HEK293 (cell line): ENCODE measurements around the gene MAPRE3.

Experiments used
- FEZF1 ChIP-seq: fragments of 450-650 bp; formaldehyde crosslinking; IDR thresholded peaks from 2 replicates; pipeline ENCODE4 v1.5.1; 2016; ENCODE audit warnings: missing biosample characterization, missing genetic modification characterization
- ZBTB1 ChIP-seq: fragments of 450-650 bp; formaldehyde crosslinking; IDR thresholded peaks from 2 replicates; pipeline ENCODE4 v1.5.1; 2016; ENCODE audit warnings: missing biosample characterization, missing genetic modification characterization
- ZNF19 ChIP-seq: fragments of 450-650 bp; formaldehyde crosslinking; IDR thresholded peaks from 2 replicates; pipeline ENCODE4; 2016; ENCODE audit warnings: missing biosample characterization, missing genetic modification characterization, low read depth
- ZNF223 ChIP-seq: fragments of 450-650 bp; formaldehyde crosslinking; IDR thresholded peaks from 2 replicates; pipeline ENCODE4 v1.5.1; 2016; ENCODE audit warnings: missing biosample characterization, missing genetic modification characterization
- ZNF248 ChIP-seq: fragments of 450-650 bp; formaldehyde crosslinking; IDR thresholded peaks from 2 replicates; pipeline ENCODE4 v1.5.1; 2017; ENCODE audit warnings: missing biosample characterization, missing genetic modification characterization
- ZNF423 ChIP-seq: fragments of 450-650 bp; formaldehyde crosslinking; IDR thresholded peaks from 2 replicates; pipeline ENCODE4 v1.5.1; 2016; ENCODE audit warnings: missing biosample characterization, missing genetic modification characterization
- ZNF433 ChIP-seq: fragments of 450-650 bp; formaldehyde crosslinking; IDR thresholded peaks from 2 replicates; pipeline ENCODE4 v1.5.1; 2016; ENCODE audit warnings: missing biosample characterization, missing genetic modification characterization, low read depth
- ZNF558 ChIP-seq: fragments of 450-650 bp; formaldehyde crosslinking; IDR thresholded peaks from 2 replicates; pipeline ENCODE4 v1.5.1; 2016; ENCODE audit warnings: missing biosample characterization, missing genetic modification characterization
- ZXDB ChIP-seq: fragments of 450-650 bp; formaldehyde crosslinking; IDR thresholded peaks from 2 replicates; pipeline ENCODE4 v1.5.1; 2016; ENCODE audit warnings: missing biosample characterization, missing genetic modification characterization
- TF ChIP-seq, protein P1 (sequence below): fragments of 450-650 bp; formaldehyde crosslinking; conservative IDR thresholded peaks from 2 replicates; pipeline ENCODE4 v1.5.1; 2016; ENCODE audit warnings: low read depth, missing biosample characterization, missing genetic modification characterization
- TF ChIP-seq, protein P2 (sequence below): fragments of 450-650 bp; IDR thresholded peaks from 2 replicates; pipeline ENCODE4 v1.5.1; 2018; ENCODE audit warnings: missing biosample characterization, missing genetic modification characterization

The MAPRE3 gene

DNA sequence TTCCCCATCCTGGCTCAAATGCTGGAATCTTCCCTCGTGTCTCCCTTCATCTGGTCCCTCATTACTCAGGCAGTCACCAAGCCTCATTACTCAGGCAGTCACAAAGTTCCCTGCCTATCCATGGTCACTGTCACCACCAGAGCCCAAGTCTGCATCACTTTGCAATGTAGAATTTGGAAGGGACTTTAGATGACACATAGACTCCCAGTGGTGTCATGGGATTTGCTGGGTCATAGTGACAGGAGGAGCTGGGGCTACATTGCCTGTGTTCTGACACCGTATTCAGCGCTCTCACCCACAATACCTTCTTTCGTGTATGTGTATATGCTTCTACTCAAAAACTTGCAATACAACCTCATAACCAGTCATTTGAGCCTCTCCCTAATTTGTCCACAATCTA lies 105.9 kb downstream of the MAPRE3 start (continued):
- TF ChIP-seq, protein P1, sequence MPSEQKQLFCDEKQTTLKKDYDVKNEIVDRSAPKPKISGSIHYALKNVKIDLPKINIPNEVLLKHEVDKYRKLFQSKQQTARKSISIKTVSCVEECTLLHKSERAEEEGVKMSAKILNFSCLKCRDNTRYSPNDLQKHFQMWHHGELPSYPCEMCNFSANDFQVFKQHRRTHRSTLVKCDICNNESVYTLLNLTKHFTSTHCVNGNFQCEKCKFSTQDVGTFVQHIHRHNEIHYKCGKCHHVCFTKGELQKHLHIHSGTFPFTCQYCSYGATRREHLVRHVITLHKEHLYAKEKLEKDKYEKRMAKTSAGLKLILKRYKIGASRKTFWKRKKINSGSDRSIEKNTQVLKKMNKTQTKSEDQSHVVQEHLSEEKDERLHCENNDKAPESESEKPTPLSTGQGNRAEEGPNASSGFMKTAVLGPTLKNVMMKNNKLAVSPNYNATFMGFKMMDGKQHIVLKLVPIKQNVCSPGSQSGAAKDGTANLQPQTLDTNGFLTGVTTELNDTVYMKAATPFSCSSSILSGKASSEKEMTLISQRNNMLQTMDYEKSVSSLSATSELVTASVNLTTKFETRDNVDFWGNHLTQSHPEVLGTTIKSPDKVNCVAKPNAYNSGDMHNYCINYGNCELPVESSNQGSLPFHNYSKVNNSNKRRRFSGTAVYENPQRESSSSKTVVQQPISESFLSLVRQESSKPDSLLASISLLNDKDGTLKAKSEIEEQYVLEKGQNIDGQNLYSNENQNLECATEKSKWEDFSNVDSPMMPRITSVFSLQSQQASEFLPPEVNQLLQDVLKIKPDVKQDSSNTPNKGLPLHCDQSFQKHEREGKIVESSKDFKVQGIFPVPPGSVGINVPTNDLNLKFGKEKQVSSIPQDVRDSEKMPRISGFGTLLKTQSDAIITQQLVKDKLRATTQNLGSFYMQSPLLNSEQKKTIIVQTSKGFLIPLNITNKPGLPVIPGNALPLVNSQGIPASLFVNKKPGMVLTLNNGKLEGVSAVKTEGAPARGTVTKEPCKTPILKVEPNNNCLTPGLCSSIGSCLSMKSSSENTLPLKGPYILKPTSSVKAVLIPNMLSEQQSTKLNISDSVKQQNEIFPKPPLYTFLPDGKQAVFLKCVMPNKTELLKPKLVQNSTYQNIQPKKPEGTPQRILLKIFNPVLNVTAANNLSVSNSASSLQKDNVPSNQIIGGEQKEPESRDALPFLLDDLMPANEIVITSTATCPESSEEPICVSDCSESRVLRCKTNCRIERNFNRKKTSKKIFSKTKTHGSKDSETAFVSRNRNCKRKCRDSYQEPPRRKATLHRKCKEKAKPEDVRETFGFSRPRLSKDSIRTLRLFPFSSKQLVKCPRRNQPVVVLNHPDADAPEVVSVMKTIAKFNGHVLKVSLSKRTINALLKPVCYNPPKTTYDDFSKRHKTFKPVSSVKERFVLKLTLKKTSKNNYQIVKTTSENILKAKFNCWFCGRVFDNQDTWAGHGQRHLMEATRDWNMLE, result no peak
- TF ChIP-seq ZNF19 (tag by site-specific recombination), result no peak
- TF ChIP-seq ZNF423 (tag by site-specific recombination), result no peak
- TF ChIP-seq ZBTB1 (tag by site-specific recombination), result no peak
- TF ChIP-seq ZNF558 (tag by site-specific recombination), result no peak
- TF ChIP-seq, protein P2, sequence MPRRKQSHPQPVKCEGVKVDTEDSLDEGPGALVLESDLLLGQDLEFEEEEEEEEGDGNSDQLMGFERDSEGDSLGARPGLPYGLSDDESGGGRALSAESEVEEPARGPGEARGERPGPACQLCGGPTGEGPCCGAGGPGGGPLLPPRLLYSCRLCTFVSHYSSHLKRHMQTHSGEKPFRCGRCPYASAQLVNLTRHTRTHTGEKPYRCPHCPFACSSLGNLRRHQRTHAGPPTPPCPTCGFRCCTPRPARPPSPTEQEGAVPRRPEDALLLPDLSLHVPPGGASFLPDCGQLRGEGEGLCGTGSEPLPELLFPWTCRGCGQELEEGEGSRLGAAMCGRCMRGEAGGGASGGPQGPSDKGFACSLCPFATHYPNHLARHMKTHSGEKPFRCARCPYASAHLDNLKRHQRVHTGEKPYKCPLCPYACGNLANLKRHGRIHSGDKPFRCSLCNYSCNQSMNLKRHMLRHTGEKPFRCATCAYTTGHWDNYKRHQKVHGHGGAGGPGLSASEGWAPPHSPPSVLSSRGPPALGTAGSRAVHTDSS (tag by site-specific recombination), result no peak
- TF ChIP-seq ZXDB, result no peak
- no peak for TF ChIP-seq ZNF433 (tag by site-specific recombination)
- TF ChIP-seq FEZF1 (tag by site-specific recombination), result no peak
- no peak for TF ChIP-seq ZNF223 (tag by site-specific recombination)
- TF ChIP-seq ZNF248 (tag by site-specific recombination), result no peak
